Esophagus muscularis mucosa (tissue), 4 donors: ENCODE measurements around the gene TMSB10. TPM values are rescaled to one million over a fixed set of nuclear protein-coding genes. Genes with fewer than 3 reads are reported as not detected.

Experiments
- DNase-seq: peaks from one replicate; pipeline ENCODE4 v3.0.0-alpha.2; 2017; ENCODE audit errors: extremely low spot score
- H3K27ac ChIP-seq, 4 donors: fragments of 200-600 bp; sonication (generic); replicated peaks in 1 of 4; 1 replicate in 3 of 4; 2 replicates in 1 of 4; pipeline ENCODE4 v1.5.1; 2016 to 2019; ENCODE audit warnings: mild to moderate bottlenecking in 1 of 4
- H3K27me3 ChIP-seq, 4 donors: fragments of 200-600 bp; sonication (generic); one replicate each; pipeline versions ENCODE4 v1.5.1 to v1.6.0; 2016 to 2019
- H3K36me3 ChIP-seq, 4 donors: fragments of 200-600 bp; sonication (generic); one replicate each; pipeline ENCODE4 v1.5.1; 2016 to 2019
- H3K4me1 ChIP-seq, 4 donors: fragments of 200-600 bp; sonication (generic); one replicate each; pipeline ENCODE4 v1.5.1; 2016 to 2019
- H3K4me3 ChIP-seq, 4 donors: fragments of 200-600 bp; sonication (generic); 1 replicate in 2 of 4; 2 replicates in 2 of 4; pipeline ENCODE4 v1.5.1; 2016 to 2019; ENCODE audit warnings: mild to moderate bottlenecking in 4 of 4, moderate library complexity in 1 of 4
- H3K9me3 ChIP-seq, 4 donors: fragments of 200-600 bp; sonication (generic); 1 replicate in 3 of 4; 2 replicates in 1 of 4; pipeline ENCODE4 v1.5.1; 2016 to 2019
- CTCF ChIP-seq, 3 experiments: fragments of 200-600 bp in 2 of 3; fragments of 450-650 bp in 1 of 3; sonication (generic) in 2 of 3; IDR thresholded peaks; one replicate each; pipeline ENCODE4 v1.5.1; 2017 to 2019; ENCODE audit warnings: antibody characterized with exemption in 3 of 3, mild to moderate bottlenecking in 2 of 3, moderate library complexity in 1 of 3
- EP300 ChIP-seq: sonication (generic); formaldehyde crosslinking; IDR thresholded peaks from one replicate; pipeline ENCODE4 v1.6.1; 2017; ENCODE audit warnings: antibody characterized with exemption
- POLR2A ChIP-seq: fragments of 450-650 bp; IDR thresholded peaks from one replicate; pipeline ENCODE4 v1.6.1; 2017; ENCODE audit warnings: antibody characterized with exemption, moderate library complexity, mild to moderate bottlenecking, low read depth
- POLR2AphosphoS5 ChIP-seq, 2 donors: sonication (generic); formaldehyde crosslinking; IDR thresholded peaks; one replicate each; pipeline ENCODE4 v1.6.1; 2017; ENCODE audit warnings: antibody characterized with exemption in 2 of 2
- WGBS: methylation state at CpG from one replicate; pipeline ENCODE4 v1.1.5; 2018; 5-methylcytosine and 5-hydroxymethylcytosine counted together
- intact Hi-C: fragments of 100-400 bp; cut with DNase I; formaldehyde crosslinking; loops from one replicate; pipeline ENCODE4 v1.15.1; 2023
- total RNA-seq, 4 donors: library from RNA; depleted of rRNA; stranded (reverse); fragments of >200 nt; gene quantifications; one replicate each; pipeline versions ENCODE4 v1.1.0 to v1.2.1, GENCODE V29; 2016

Gene TMSB10
- total RNA-seq = 1,000 to 10,000 TPM; 1,300 to 2,755 (median 1,711) TPM

DNA sequence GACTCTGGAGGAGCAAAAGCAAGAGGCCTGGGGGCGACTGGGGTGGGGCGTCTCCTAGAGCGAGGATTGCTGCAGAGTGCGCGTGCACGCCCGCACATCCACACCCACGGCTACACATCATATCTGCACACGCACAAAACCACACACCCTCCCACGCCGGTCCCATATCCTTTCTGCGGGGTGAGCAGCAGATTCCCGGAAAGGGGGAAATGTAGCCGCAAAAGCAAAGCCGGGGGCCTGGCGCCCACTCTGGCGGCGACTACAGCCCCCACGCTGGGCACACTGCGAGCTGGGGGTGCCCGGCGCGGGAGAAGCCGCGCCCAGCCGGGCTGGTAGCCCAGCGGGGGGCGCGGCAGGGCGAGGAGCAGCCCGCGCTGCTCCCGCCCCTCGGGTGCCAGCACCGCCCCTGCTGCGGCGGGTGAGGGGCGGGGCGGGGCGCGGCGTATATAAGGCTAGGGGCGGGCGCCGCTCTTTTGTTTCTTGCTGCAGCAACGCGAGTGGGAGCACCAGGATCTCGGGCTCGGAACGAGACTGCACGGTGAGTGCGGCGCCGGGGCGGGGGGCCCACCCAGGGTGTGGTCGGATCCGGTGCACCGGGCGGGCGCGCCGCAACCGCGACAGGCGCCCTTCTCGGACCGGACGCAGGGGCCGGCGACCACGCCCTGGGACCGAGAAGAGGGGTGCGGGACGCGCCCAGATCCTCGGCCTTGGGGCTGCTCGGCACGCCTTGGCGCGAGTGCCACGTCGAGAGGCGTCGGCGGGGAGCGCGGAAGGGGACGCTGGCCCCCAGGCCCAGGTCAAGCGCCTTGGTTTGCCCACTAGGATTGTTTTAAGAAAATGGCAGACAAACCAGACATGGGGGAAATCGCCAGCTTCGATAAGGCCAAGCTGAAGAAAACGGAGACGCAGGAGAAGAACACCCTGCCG is at the start of gene TMSB10:
Gene TMSB10, plus strand, starts transcription at position 476 of the 927 bp plus-strand sequence.
- Histone ChIP-seq H3K4me3 (peak within 1 kb of the TSS; percentile 73 to 97 (median 92)), H3K9me3 (no peaks in the 10 kb centered on the region), H3K36me3 (peaks cover 0 to 8% (median 2%) of the 10 kb centered on the region in 4 donors), H3K4me1 (peaks cover 11 to 25% (median 19%) of the 10 kb centered on the region in 4 donors), H3K27ac (peak within 1 kb of the TSS; percentile 88 to 96 (median 94)), H3K27me3 (no peaks in the 10 kb centered on the region)
- DNase-seq = peak; percentile 97
- WGBS = 0% methylated on average over 21 of the region's 94 CpGs
- intact Hi-C loops = loop anchor here (1.0 to 5.0 kb wide), 2 partner anchors 21 to 67 kb away; partner anchors contain the start of gene KCMF1
- TF ChIP-seq CTCF (IDR thresholded peaks at IDR 0.05) (peak in 2 of 3 experiments; percentile 9 to 27), POLR2A (peak; percentile 93), EP300 (peak; percentile 41), POLR2AphosphoS5 (IDR thresholded peaks at IDR 0.05) (peak; percentile 94 to 99)

DNA sequence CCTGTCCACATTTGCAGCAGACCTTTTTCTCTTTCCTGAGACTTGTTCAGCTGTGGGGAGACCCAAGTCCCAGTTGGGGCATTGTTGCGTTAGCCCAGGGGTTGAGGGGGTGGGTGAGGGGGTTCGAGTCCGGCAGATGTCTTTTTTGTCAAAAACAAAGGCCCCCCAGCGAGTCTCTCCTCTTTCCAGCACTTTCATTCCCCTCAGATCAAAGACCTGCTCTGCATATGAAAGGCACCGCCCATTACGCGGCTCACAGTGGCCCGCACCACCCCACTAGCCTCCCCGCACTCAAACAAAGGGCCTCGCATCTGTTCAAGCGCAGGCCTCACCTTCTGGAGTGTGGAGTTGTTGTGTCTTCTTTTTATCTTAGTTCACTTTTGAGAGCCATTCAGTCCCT is 49.7 kb upstream of the TMSB10 start:
- WGBS = 31% methylated on average over 11 of the region's 11 CpGs
- H3K36me3 ChIP-seq = no peaks in the 10 kb centered on the region
- H3K4me3 ChIP-seq = no peak overlapping the region
- no peaks in the 10 kb centered on the region for H3K9me3 ChIP-seq
- no peak overlapping the region for H3K27ac ChIP-seq
- intact Hi-C loops = no loop called here
- H3K4me1 ChIP-seq = no peaks in the 10 kb centered on the region
- H3K27me3 ChIP-seq = peaks cover 0 to 7% (median 0%) of the 10 kb centered on the region in 4 donors
- no peak for TF ChIP-seq EP300
- TF ChIP-seq POLR2A = no peak
- TF ChIP-seq CTCF (IDR thresholded peaks at IDR 0.05) = no peak
- TF ChIP-seq POLR2AphosphoS5 (IDR thresholded peaks at IDR 0.05) = no peak
- no peak for DNase-seq

GRCh38 chr2:84856787-84857186 is 48.7 kb upstream of the TMSB10 start:
- Histone ChIP-seq H3K9me3 (no peaks in the 10 kb centered on the region), H3K4me1 (no peaks in the 10 kb centered on the region), H3K27ac (no peak overlapping the region), H3K36me3 (no peaks in the 10 kb centered on the region), H3K4me3 (no peak overlapping the region), H3K27me3 (peaks cover 0 to 7% (median 0%) of the 10 kb centered on the region in 4 donors)
- TF ChIP-seq EP300 = no peak
- TF ChIP-seq POLR2AphosphoS5 (IDR thresholded peaks at IDR 0.05) = no peak
- TF ChIP-seq CTCF (IDR thresholded peaks at IDR 0.05) = no peak
- TF ChIP-seq POLR2A = no peak
- 84% methylated on average over 6 of the region's 6 CpGs for whole genome bisulfite sequencing
- no peak for DNase-seq
- intact Hi-C loops = no loop called here

DNA sequence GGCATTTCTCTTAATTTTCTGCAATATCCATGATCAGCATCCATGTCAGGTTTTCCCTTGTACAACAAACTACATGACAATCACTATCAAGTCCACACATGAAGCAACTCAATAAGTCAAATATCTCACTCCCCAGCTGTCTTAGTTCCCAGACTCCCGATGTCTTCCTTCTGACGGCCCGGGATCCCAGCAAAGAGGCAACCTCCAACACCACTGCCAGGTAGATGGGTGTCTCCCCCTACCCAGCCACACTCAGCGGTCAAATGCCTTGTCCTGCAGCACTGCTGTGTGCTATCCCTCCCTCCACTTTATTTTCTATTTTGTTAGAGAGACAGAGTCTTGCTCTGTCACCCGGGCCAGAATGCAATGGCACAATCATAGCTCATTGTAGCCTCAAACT is 47.9 kb upstream of the TMSB10 start:
- no peak overlapping the region for H3K4me3 ChIP-seq
- WGBS = 95% methylated on average over 5 of the region's 5 CpGs
- no peaks in the 10 kb centered on the region for H3K9me3 ChIP-seq
- no peak overlapping the region for H3K27ac ChIP-seq
- no peaks in the 10 kb centered on the region for H3K4me1 ChIP-seq
- intact Hi-C loops = no loop called here
- TF ChIP-seq CTCF (IDR thresholded peaks at IDR 0.05) (no peak), POLR2A (no peak), POLR2AphosphoS5 (IDR thresholded peaks at IDR 0.05) (no peak), EP300 (no peak)
- peaks cover 0 to 4% (median 0%) of the 10 kb centered on the region in 4 donors for H3K27me3 ChIP-seq
- H3K36me3 ChIP-seq = no peaks in the 10 kb centered on the region
- DNase-seq = no peak
